ENCODE measurements around the gene AUTS2. TPM values are rescaled to one million over a fixed set of nuclear protein-coding genes. Genes with fewer than 3 reads are reported as not detected.
A peak's percentile ranks its signal among the peaks of the same experiment; 100 is the strongest.

The AUTS2 gene
- total and polyA plus RNA-seq, 10 of the 15 experiments (the other 5 are each of a cell fraction or from before 2014, with no cell fraction given), result 6.4 to 55.6 (median 21.6) TPM

- TF ChIP-seq, protein P1, sequence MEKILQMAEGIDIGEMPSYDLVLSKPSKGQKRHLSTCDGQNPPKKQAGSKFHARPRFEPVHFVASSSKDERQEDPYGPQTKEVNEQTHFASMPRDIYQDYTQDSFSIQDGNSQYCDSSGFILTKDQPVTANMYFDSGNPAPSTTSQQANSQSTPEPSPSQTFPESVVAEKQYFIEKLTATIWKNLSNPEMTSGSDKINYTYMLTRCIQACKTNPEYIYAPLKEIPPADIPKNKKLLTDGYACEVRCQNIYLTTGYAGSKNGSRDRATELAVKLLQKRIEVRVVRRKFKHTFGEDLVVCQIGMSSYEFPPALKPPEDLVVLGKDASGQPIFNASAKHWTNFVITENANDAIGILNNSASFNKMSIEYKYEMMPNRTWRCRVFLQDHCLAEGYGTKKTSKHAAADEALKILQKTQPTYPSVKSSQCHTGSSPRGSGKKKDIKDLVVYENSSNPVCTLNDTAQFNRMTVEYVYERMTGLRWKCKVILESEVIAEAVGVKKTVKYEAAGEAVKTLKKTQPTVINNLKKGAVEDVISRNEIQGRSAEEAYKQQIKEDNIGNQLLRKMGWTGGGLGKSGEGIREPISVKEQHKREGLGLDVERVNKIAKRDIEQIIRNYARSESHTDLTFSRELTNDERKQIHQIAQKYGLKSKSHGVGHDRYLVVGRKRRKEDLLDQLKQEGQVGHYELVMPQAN (conservative IDR thresholded peaks at IDR 0.05), result no peak
- TF ChIP-seq POU2F2 (IDR thresholded peaks at IDR 0.05; ENCODE audit: borderline replicate concordance, low read depth, low read length), result no peak
- no peak for TF ChIP-seq SREBF1 (IDR thresholded peaks at IDR 0.05; ENCODE audit: low read length)
- no peak for TF ChIP-seq CHD4 (IDR thresholded peaks at IDR 0.05)
- no peak for TF ChIP-seq E2F8 (IDR thresholded peaks at IDR 0.05; ENCODE audit: low read depth, partially characterized antibody)
- TF ChIP-seq ATF7 (IDR thresholded peaks at IDR 0.05; ENCODE audit: low read depth), result no peak
These were observed 93.1 kb downstream of the AUTS2 start (continued) for GRCh38 chr7:69691327-69691726.

DNA sequence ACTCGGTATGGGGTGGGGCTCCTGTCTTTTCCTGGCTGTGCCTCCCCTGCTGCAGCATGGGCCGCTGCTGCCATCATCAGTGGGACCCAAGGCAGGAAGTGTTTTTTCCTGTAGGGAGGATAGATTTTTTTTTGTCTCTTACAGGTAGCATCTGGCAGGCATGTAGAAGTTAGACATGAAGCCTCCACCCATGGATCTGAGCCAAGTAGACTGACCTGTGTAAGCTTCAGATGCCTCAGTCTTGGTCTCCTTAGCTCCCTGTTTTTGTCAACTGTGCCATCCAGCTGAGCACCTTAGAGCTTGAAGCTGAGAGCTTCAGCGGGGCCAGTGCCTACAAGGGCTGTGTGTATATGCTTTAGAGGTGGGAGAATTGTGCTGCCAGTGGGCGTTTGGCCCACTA is 93.5 kb downstream of the AUTS2 start:
- peak; percentile 29; the same call in 1 of the 2 replicates for TF ChIP-seq RAD21 (IDR thresholded peaks at IDR 0.05; ENCODE audit: insufficient read depth, low read depth, low read length)
- no peak for TF ChIP-seq EGR1 (IDR thresholded peaks at IDR 0.05; ENCODE audit: borderline replicate concordance in 1 of 2, low read depth in 2 of 2, low read length in 2 of 2)
- H3K4me1 ChIP-seq (ENCODE audit: control insufficient read depth, insufficient read depth, low read length), result peaks cover 37% of the 10 kb centered on the region
- ChIA-PET CTCF (interaction anchor here (0.6 to 2.7 kb wide), 5 partner anchors 7 to 108 kb away, joined by 3 to 11 read pairs (median 8); no protein-coding TSS in a partner anchor), POLR2A (interaction anchor here (0.6 kb wide), 1 partner anchor 38 kb away, joined by 3 read pairs; no protein-coding TSS in a partner anchor), SMC1A (ENCODE audit: uncharacterized antibody, unreplicated experiment) (interaction anchor here (0.8 to 9.3 kb wide), 9 partner anchors 10 to 95 kb away, joined by 3 to 88 read pairs (median 3); no protein-coding TSS in a partner anchor), RAD21 (ENCODE audit: unreplicated experiment) (interaction anchor here (0.7 to 7.5 kb wide), 6 partner anchors 9 to 91 kb away, joined by 3 to 35 read pairs (median 3); no protein-coding TSS in a partner anchor)
- H3K4me3 ChIP-seq, result no peak overlapping the region
- H3K4me2 ChIP-seq (ENCODE audit: control insufficient read depth, insufficient read depth), result no peak overlapping the region
- WGBS (ENCODE audit: insufficient coverage, insufficient replicate concordance, low lambda C conversion rate, missing lambda C conversion rate), result 27% methylated on average over 4 of the region's 4 CpGs
- intact Hi-C loops (cut with micrococcal nuclease; ENCODE audit: unreplicated experiment) (no loop called here), in situ Hi-C loops (cut with MboI) (no loop called here)
- no peak overlapping the region for H3K27ac ChIP-seq (ENCODE audit: control insufficient read depth, insufficient read depth)
- FAIRE-seq (no peak), ATAC-seq (no peak), DNase-seq (ENCODE audit: low read depth, low spot score) (no peak)
- no TSS peak for BruUV-seq (replicated peaks)
- no peaks in the 10 kb centered on the region for H4K20me1 ChIP-seq (ENCODE audit: control insufficient read depth, insufficient read depth)
- H3K79me2 ChIP-seq (ENCODE audit: control insufficient read depth, insufficient read depth, low read length), result peaks cover 7% of the 10 kb centered on the region
- H3K27me3 ChIP-seq (replicated peaks in 1 of 2; ENCODE audit: control insufficient read depth in 2 of 2, insufficient read depth in 2 of 2, low read length in 1 of 2), result no peaks in the 10 kb centered on the region
- H3K9ac ChIP-seq (ENCODE audit: control insufficient read depth, insufficient read depth, low read length), result no peak overlapping the region
- no peak overlapping the region for H2AFZ ChIP-seq (ENCODE audit: control insufficient read depth, low read depth, low read length)
- peaks cover 0 to 9% of the 10 kb centered on the region in 2 experiments; a peak in 2 of 4 replicates for H3K36me3 ChIP-seq (ENCODE audit: control insufficient read depth in 2 of 2, insufficient read depth in 2 of 2, low read length in 1 of 2)
- no peaks in the 10 kb centered on the region; the same call in 2 of the 3 replicates for H3K9me3 ChIP-seq (replicated peaks; ENCODE audit: control insufficient read depth, insufficient read depth, low read length)

Data from GM12878 (cell line).